OCI-LY1 (cell line): ENCODE results near the gene USP6NL.

Experiments
- CTCF ChIP-seq: fragments of 200-600 bp; sonication (generic), shearing (Covaris generic); IDR thresholded peaks from 2 replicates; pipeline ENCODE4 v1.5.1; 2017; ENCODE audit warnings: mild to moderate bottlenecking, antibody characterized with exemption, low read length, moderate library complexity, mixed read lengths
- EZH2 ChIP-seq: fragments of 200-600 bp; sonication (generic), shearing (Covaris generic); IDR thresholded peaks from 2 replicates; pipeline ENCODE4 v1.8.0; 2017; ENCODE audit warnings: borderline replicate concordance, mixed run types, mild to moderate bottlenecking, antibody characterized with exemption, low read length, moderate library complexity, mixed read lengths

- TF ChIP-seq CTCF, result no peak
- TF ChIP-seq EZH2, result no peak
Observed at GRCh38 chr10:11588873-11589574, 22.4 kb downstream of the USP6NL start.
